A549 (cell line): ENCODE data around the gene VPS13D. TPM values are rescaled to one million over a fixed set of nuclear protein-coding genes. Genes with fewer than 3 reads are reported as not detected.

Experiments used
- ATAC-seq, 2 experiments: fragments of 200-7000 bp in 1 of 2; fragments of >200 bp in 1 of 2; cut with Nextera tagmentation in 1 of 2; cut with Tn5 transposase in 1 of 2; 3 replicates each; pipeline versions ENCODE4 v1.8.0 to v1.9.1; 2018 to 2020; ENCODE audit warnings: mild to moderate bottlenecking in 1 of 2, moderate library complexity in 1 of 2
- CTCF ChIA-PET: fragments of 300-600 bp; sonication (Branson Sonifier 250); formaldehyde crosslinking; extraction: SDS; loops from one replicate; lab custom pipeline; 2021; ENCODE audit warnings: antibody characterized with exemption, inconsistent platforms; lab: Yijun Ruan, JAX
- POLR2A ChIA-PET: fragments of 350-600 bp; formaldehyde crosslinking; extraction: SDS; loops from one replicate; lab custom pipeline; 2021; ENCODE audit warnings: antibody characterized with exemption, inconsistent platforms; lab: Yijun Ruan, JAX
- DNase-seq, 2 experiments: peaks; one replicate each; pipeline versions ENCODE4 v3.0.0 to v3.0.0-alpha.2; 2011 to 2016; ENCODE audit warnings: low read depth in 1 of 2, low spot score in 1 of 2
- FAIRE-seq: peaks from 2 replicates; lab custom pipeline; 2011; peaks lifted over from hg19 to GRCh38; lab: Jason Lieb, UNC
- H3K27ac ChIP-seq, 2 experiments: fragments of >200 bp; sonication (Bioruptor Twin); formaldehyde crosslinking; 3 replicates each; pipeline ENCODE4 v1.5.1; 2016 to 2017
- H3K4me1 ChIP-seq: fragments of >200 bp; sonication (Bioruptor Twin); formaldehyde crosslinking; 3 replicates; pipeline ENCODE4 v1.6.1; 2016
- H3K4me2 ChIP-seq: fragments of >200 bp; sonication (Bioruptor Twin); formaldehyde crosslinking; 3 replicates; pipeline ENCODE4 v1.6.1; 2016
- H3K4me3 ChIP-seq: fragments of >200 bp; sonication (Bioruptor Twin); formaldehyde crosslinking; 3 replicates; pipeline ENCODE4 v1.5.1; 2016
- H3K9me3 ChIP-seq: fragments of >200 bp; sonication (Bioruptor Twin); formaldehyde crosslinking; 3 replicates; pipeline ENCODE4 v1.6.1; 2016
- BHLHE40 ChIP-seq: IDR thresholded peaks from 2 replicates; pipeline ENCODE4 v1.6.1; 2012; ENCODE audit warnings: low read depth, low read length, inconsistent platforms
- CBX2 ChIP-seq: fragments of 200-600 bp; sonication (generic); IDR thresholded peaks from 2 replicates; pipeline ENCODE4 v1.6.1; 2016; ENCODE audit warnings: low read depth, mild to moderate bottlenecking, borderline replicate concordance
- CBX8 ChIP-seq: fragments of 200-600 bp; sonication (generic); IDR thresholded peaks from 2 replicates; pipeline ENCODE4 v1.6.1; 2016
- CHD2 ChIP-seq: fragments of 150-350 bp; IDR thresholded peaks from 2 replicates; pipeline ENCODE4 v1.6.1; 2014; ENCODE audit warnings: low read length; ENCODE audit not compliant: partially characterized antibody
- EHMT2 ChIP-seq: fragments of 200-600 bp; sonication (generic); IDR thresholded peaks from 2 replicates; pipeline ENCODE4 v1.6.1; 2016; ENCODE audit warnings: antibody characterized with exemption, low read depth, mild to moderate bottlenecking, moderate library complexity
- ESRRA ChIP-seq: fragments of 150-350 bp; IDR thresholded peaks from 2 replicates; pipeline ENCODE4 v1.6.1; 2014; ENCODE audit warnings: mild to moderate bottlenecking, low read length, borderline replicate concordance
- FOSL2 ChIP-seq, 2 experiments: fragments of 450-650 bp in 1 of 2; fragments of >200 bp in 1 of 2; sonication (Bioruptor Twin) in 1 of 2; formaldehyde crosslinking; IDR thresholded peaks; 2 replicates each; pipeline versions ENCODE4 v1.5.0 to v1.6.1; 2016 to 2020; ENCODE audit warnings: mild to moderate bottlenecking in 1 of 2, moderate library complexity in 1 of 2
- GATA3 ChIP-seq: IDR thresholded peaks from 2 replicates; pipeline ENCODE4 v1.6.1; 2012; ENCODE audit warnings: borderline replicate concordance
- HDAC2 ChIP-seq: fragments of 200-600 bp; sonication (generic); IDR thresholded peaks from 2 replicates; pipeline ENCODE4 v1.6.1; 2016
- HMGXB4 ChIP-seq: fragments of 250-450 bp; sonication (Bioruptor Pico); IDR thresholded peaks from 2 replicates; pipeline ENCODE4 v1.5.0; 2021; ENCODE audit warnings: mild to moderate bottlenecking, moderate library complexity, borderline replicate concordance
- HOXB5 ChIP-seq: fragments of 250-450 bp; sonication (Bioruptor Pico); IDR thresholded peaks from 2 replicates; pipeline ENCODE4 v1.5.0; 2020; ENCODE audit warnings: mild to moderate bottlenecking, moderate library complexity
- JUNB ChIP-seq: fragments of >200 bp; sonication (Bioruptor Twin); formaldehyde crosslinking; IDR thresholded peaks from 2 replicates; pipeline ENCODE4 v1.6.1; 2016
- KDM1A ChIP-seq: fragments of 200-600 bp; sonication (generic); IDR thresholded peaks from 2 replicates; pipeline ENCODE4 v1.6.1; 2016; ENCODE audit warnings: low read depth, mild to moderate bottlenecking
- RCOR1 ChIP-seq: fragments of 150-350 bp; IDR thresholded peaks from 2 replicates; pipeline ENCODE4 v1.6.1; 2014; ENCODE audit warnings: antibody characterized with exemption, low read length, low read depth
- USF2 ChIP-seq: fragments of 450-650 bp; IDR thresholded peaks from 2 replicates; pipeline ENCODE4 v1.6.1; 2014; ENCODE audit warnings: antibody characterized with exemption
- ZFP36 ChIP-seq: fragments of 450-650 bp; IDR thresholded peaks from 2 replicates; pipeline ENCODE4 v1.6.1; 2014; ENCODE audit warnings: borderline replicate concordance; ENCODE audit not compliant: partially characterized antibody
- ZSCAN20 ChIP-seq: fragments of 250-450 bp; sonication (Bioruptor Pico); IDR thresholded peaks from 2 replicates; pipeline ENCODE4 v1.8.0; 2022; ENCODE audit warnings: mild to moderate bottlenecking, moderate library complexity
- WGBS: methylation state at CpG from one replicate; pipeline ENCODE4 v1.1.6; 2017; ENCODE audit errors: missing lambda C conversion rate; 5-methylcytosine and 5-hydroxymethylcytosine counted together
- polyA plus RNA-seq, 4 experiments: library from polyadenylated mRNA; depleted of rRNA in 3 of 4; stranded (reverse); fragments of >200 nt; fragmentation: RNase III in 1 of 4; extraction: RNeasy Plus Mini Kit Qiagen cat#74134 plus additional on column Dnase treatment in 1 of 4; gene quantifications; 2 replicates in 3 of 4; 3 replicates in 1 of 4; pipeline ENCODE4 v1.2.3, GENCODE V29; 2011 to 2017
- TF ChIP-seq, protein P1 (sequence below): fragments of 150-350 bp; IDR thresholded peaks from 2 replicates; pipeline ENCODE4 v1.6.1; 2014; ENCODE audit warnings: low read depth, mild to moderate bottlenecking, low read length
- TF ChIP-seq, protein P2 (sequence below): IDR thresholded peaks from 2 replicates; pipeline ENCODE4 v1.6.1; 2012

Gene VPS13D
- polyA plus RNA-seq, 2 of the 4 experiments (the other 2 are of a cell fraction), result 5.4 to 15.9 TPM

GRCh38 chr1:12434174-12434573 lies 204.3 kb downstream of the VPS13D start:
- Histone ChIP-seq H3K27ac (peak overlapping the region; percentile 76 to 90), H3K4me3 (no peak overlapping the region), H3K4me1 (peaks cover 63% of the 10 kb centered on the region), H3K4me2 (peak overlapping the region; percentile 60), H3K9me3 (no peaks in the 10 kb centered on the region)
- ATAC-seq (peak; percentile 73 to 74), FAIRE-seq (no peak), DNase-seq (peak in 1 of 2 experiments; percentile 44)
- CTCF ChIA-PET, result interaction anchor here (0.7 kb wide), 1 partner anchor 226 kb away, joined by 4 read pairs; no protein-coding TSS in a partner anchor
- TF ChIP-seq HMGXB4 (no peak), FOSL2 (IDR thresholded peaks at IDR 0.05) (no peak), FOSL2 (CRISPR knock-in tag; IDR thresholded peaks at IDR 0.05) (0 out of 2 replicates have a peak, but pooled peaks have one; percentile 17)
- POLR2A ChIA-PET, result interaction anchor here (0.7 to 2.3 kb wide), 3 partner anchors 44 to 185 kb away, joined by 5 to 8 read pairs (median 7); partner anchors contain the start of gene DHRS3
- 20% methylated on average over 5 of the region's 5 CpGs for WGBS

GRCh38 chr1:12434686-12435085 lies 204.9 kb downstream of the VPS13D start:
- ATAC-seq, result no peak
- H3K9me3 ChIP-seq, result no peaks in the 10 kb centered on the region
- no peak for FAIRE-seq
- peaks cover 64% of the 10 kb centered on the region for H3K4me1 ChIP-seq
- peak overlapping the region; percentile 60 for H3K4me2 ChIP-seq
- DNase-seq, result no peak
- ChIA-PET POLR2A (interaction anchor here (1.9 to 2.3 kb wide), 2 partner anchors 43 to 184 kb away, joined by 5 to 8 read pairs; no protein-coding TSS in a partner anchor), CTCF (interaction anchor here (0.7 kb wide), 2 partner anchors 75 to 225 kb away, joined by 3 to 4 read pairs; no protein-coding TSS in a partner anchor)
- no peak overlapping the region for H3K4me3 ChIP-seq
- TF ChIP-seq CHD2 (no peak), HDAC2 (no peak), GATA3 (no peak), KDM1A (no peak), JUNB (no peak), ZFP36 (no peak), ZSCAN20 (no peak), BHLHE40 (no peak), CBX8 (no peak), EHMT2 (no peak), RCOR1 (no peak)
- TF ChIP-seq, protein P1, sequence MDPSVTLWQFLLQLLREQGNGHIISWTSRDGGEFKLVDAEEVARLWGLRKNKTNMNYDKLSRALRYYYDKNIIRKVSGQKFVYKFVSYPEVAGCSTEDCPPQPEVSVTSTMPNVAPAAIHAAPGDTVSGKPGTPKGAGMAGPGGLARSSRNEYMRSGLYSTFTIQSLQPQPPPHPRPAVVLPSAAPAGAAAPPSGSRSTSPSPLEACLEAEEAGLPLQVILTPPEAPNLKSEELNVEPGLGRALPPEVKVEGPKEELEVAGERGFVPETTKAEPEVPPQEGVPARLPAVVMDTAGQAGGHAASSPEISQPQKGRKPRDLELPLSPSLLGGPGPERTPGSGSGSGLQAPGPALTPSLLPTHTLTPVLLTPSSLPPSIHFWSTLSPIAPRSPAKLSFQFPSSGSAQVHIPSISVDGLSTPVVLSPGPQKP, result no peak
- TF ChIP-seq, protein P2, sequence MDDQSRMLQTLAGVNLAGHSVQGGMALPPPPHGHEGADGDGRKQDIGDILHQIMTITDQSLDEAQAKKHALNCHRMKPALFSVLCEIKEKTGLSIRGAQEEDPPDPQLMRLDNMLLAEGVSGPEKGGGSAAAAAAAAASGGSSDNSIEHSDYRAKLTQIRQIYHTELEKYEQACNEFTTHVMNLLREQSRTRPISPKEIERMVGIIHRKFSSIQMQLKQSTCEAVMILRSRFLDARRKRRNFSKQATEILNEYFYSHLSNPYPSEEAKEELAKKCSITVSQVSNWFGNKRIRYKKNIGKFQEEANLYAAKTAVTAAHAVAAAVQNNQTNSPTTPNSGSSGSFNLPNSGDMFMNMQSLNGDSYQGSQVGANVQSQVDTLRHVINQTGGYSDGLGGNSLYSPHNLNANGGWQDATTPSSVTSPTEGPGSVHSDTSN, result no peak
- peak overlapping the region; percentile 76 to 90 for H3K27ac ChIP-seq
- WGBS, result 98% methylated on average over 2 of the region's 2 CpGs

GRCh38 chr1:12435639-12436344 lies 206.0 kb downstream of the VPS13D start:
- no peak for DNase-seq
- POLR2A ChIA-PET, result no interaction called here
- FAIRE-seq, result no peak
- Histone ChIP-seq H3K4me1 (peaks cover 64% of the 10 kb centered on the region), H3K27ac (peak overlapping the region; percentile 76 to 90), H3K9me3 (no peaks in the 10 kb centered on the region), H3K4me3 (no peak overlapping the region)
- no peak for ATAC-seq
- CTCF ChIA-PET, result interaction anchor here (1.0 kb wide), 1 partner anchor 13 kb away, joined by 4 read pairs; no protein-coding TSS in a partner anchor
- 95% methylated on average over 8 of the region's 8 CpGs for WGBS
- TF ChIP-seq HOXB5 (CRISPR knock-in tag) (no peak), CBX2 (no peak), ESRRA (no peak), HMGXB4 (no peak), USF2 (no peak)
- TF ChIP-seq, all 56 proteins: peak for 0
- peak overlapping the region; percentile 19; the same call in 1 of the 3 replicates for H3K4me2 ChIP-seq
